GM23248 (cell line): ENCODE measurements around the gene DDOST.

ENCODE experiments used
- EZH2 ChIP-seq: fragments of 200-600 bp; sonication (generic); IDR thresholded peaks from 2 replicates; pipeline ENCODE4 v1.6.1; 2018; ENCODE audit warnings: antibody characterized with exemption, mild to moderate bottlenecking; ENCODE audit not compliant: insufficient read depth, poor library complexity, severe bottlenecking
- EZH2phosphoT487 ChIP-seq: fragments of 200-600 bp; sonication (generic); IDR thresholded peaks from 2 replicates; pipeline ENCODE4 v1.6.1; 2018; ENCODE audit warnings: antibody characterized with exemption, moderate library complexity, mild to moderate bottlenecking, low read depth; ENCODE audit not compliant: insufficient read depth

DNA sequence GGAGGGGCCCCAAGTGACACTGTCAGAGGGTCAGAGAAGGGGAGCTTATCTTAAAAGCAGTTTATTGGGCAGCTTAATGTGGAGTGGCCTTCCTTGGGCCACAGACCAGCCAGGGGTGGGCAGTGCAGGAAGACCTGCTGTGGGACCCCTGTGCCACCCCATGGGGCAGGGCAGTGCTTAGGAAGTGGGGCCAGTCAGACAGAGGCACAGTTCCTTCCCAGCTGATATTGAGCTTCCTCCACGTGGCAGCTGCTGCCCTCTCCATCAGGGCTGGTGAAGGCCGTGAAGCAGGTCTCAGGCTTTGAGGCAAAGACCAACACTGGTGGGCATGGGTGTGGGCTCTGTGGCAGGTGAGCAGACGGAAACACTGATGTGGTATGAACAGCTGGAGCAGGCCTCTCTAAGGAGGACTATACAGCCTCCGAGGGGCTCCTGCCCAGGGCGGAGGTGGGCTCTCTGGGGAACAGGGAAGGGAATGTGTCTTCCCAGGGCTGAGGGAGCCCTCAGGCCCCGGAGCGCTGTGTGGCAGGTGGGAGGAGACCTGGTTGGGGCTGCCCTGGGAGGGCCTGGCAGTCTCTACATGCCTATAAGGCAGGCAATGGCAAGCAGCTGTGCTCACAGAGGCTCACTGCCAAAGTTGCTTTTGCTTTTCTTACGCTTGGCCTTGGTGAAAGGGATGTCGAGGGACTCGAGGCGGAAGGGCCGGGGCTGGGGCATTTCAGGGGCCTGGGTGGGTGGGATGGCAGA is 3.0 kb upstream of the DDOST start:
- no peak for TF ChIP-seq EZH2
- TF ChIP-seq EZH2phosphoT487: no peak
